ENCODE measurements around the gene EFNA5. TPM values are rescaled to one million over a fixed set of nuclear protein-coding genes. Genes with fewer than 3 reads are reported as not detected.

EFNA5 gene
- total and polyA plus RNA-seq, 2 of the 13 experiments (the other 11 are each of a cell fraction or from before 2014, with no cell fraction given) = not detected

- FAIRE-seq = no peak
- H3K27ac ChIP-seq (ENCODE audit: extremely low read length, insufficient read depth, low read length) = no peak overlapping the region
- intact Hi-C loops (cut with micrococcal nuclease; ENCODE audit: unreplicated experiment) (no loop called here), in situ Hi-C loops (cut with HindIII; ENCODE audit: extremely low pct_ligation_motif_present, low pct_unique_long_range_greater_than_20kb) (no loop called here)
- CTCF ChIA-PET (ENCODE audit: low intra/inter-chr PET ratio, low total read pairs) = no interaction called here
- no peaks in the 10 kb centered on the region for H4K20me1 ChIP-seq (ENCODE audit: insufficient read depth, low read length)
- no peak for ATAC-seq
- H3K79me2 ChIP-seq (ENCODE audit: insufficient read depth, low read length) = no peaks in the 10 kb centered on the region
- no peaks in the 10 kb centered on the region for H3K9me3 ChIP-seq (ENCODE audit: low read length)
- TF ChIP-seq PLSCR1 (CRISPR knock-in tag; IDR thresholded peaks at IDR 0.05; ENCODE audit: borderline replicate concordance) (no peak), POLR2AphosphoS2 (IDR thresholded peaks at IDR 0.05; ENCODE audit: low read depth, low read length) (no peak), U2AF1 (optimal IDR thresholded peaks at IDR 0.05; ENCODE audit: low read depth, low read length) (no peak), IKZF1 (IDR thresholded peaks at IDR 0.05) (no peak), EHMT2 (IDR thresholded peaks at IDR 0.05; ENCODE audit: borderline replicate concordance, low read depth, low read length) (no peak), ZNF567 (CRISPR knock-in tag; IDR thresholded peaks at IDR 0.05; ENCODE audit: borderline replicate concordance) (no peak), EED (CRISPR knock-in tag; IDR thresholded peaks at IDR 0.05) (no peak), ZNF800 (CRISPR knock-in tag; IDR thresholded peaks at IDR 0.05) (no peak), FIP1L1 (IDR thresholded peaks at IDR 0.05; ENCODE audit: borderline replicate concordance, insufficient read depth, low read depth, low read length) (no peak), ZBTB38 (CRISPR knock-in tag; IDR thresholded peaks at IDR 0.05) (no peak), POGZ (CRISPR knock-in tag; IDR thresholded peaks at IDR 0.05) (no peak), SMARCC2 (IDR thresholded peaks at IDR 0.05) (no peak)
- no peak overlapping the region for H3K4me2 ChIP-seq (ENCODE audit: low read depth, low read length)
- no peak overlapping the region for H3K4me3 ChIP-seq (replicated peaks in 1 of 3; ENCODE audit: insufficient read depth in 1 of 3, low read depth in 2 of 3, low read length in 3 of 3)
- no peak overlapping the region for H2AFZ ChIP-seq (ENCODE audit: low read length)
- no TSS peak for BruUV-seq (replicated peaks)
- POLR2A ChIA-PET = no interaction called here
- no peaks in the 10 kb centered on the region for H3K4me1 ChIP-seq (ENCODE audit: insufficient read depth, low read length)
- H3K27me3 ChIP-seq (ENCODE audit: control insufficient read depth in 1 of 2, insufficient read depth in 2 of 2, low read length in 2 of 2) = no peaks in the 10 kb centered on the region
- H3K36me3 ChIP-seq (replicated peaks in 1 of 2; ENCODE audit: control insufficient read depth in 1 of 2, insufficient read depth in 2 of 2, low read length in 2 of 2) = no peaks in the 10 kb centered on the region
- DNase-seq (ENCODE audit: low spot score) = no peak
- H3K9ac ChIP-seq (ENCODE audit: insufficient read depth, low read depth, low read length) = no peak overlapping the region
Observed at GRCh38 chr5:107529618-107530017, 141.1 kb downstream of the EFNA5 start.

Data from HepG2 (cell line).